NCI-H69 (cell line): ENCODE measurements around the gene HECW1.

Experiments used
- DNase-seq: peaks from one replicate; lab custom pipeline; 2025; lab: John Stamatoyannopoulos, UW

HECW1 gene

GRCh38 chr7:43265139-43265538 is 152.7 kb downstream of the HECW1 start:
- DNase-seq = no peak

- DNase-seq = no peak
Observed at GRCh38 chr7:43273939-43274719, 161.7 kb downstream of the HECW1 start.

- no peak for DNase-seq
Observed at GRCh38 chr7:43274752-43275151, 162.3 kb downstream of the HECW1 start.

GRCh38 chr7:43276547-43276946 is 164.1 kb downstream of the HECW1 start:
- DNase-seq = no peak

GRCh38 chr7:43278088-43278644 is 165.7 kb downstream of the HECW1 start:
- DNase-seq = no peak

GRCh38 chr7:43281268-43281667 is 168.8 kb downstream of the HECW1 start:
- DNase-seq = no peak

- no peak for DNase-seq
Observed at GRCh38 chr7:43283706-43284105, 171.3 kb downstream of the HECW1 start.

- DNase-seq = no peak
Observed at GRCh38 chr7:43289826-43290225, 177.4 kb downstream of the HECW1 start.

GRCh38 chr7:43290978-43291377 is 178.5 kb downstream of the HECW1 start:
- DNase-seq = no peak

GRCh38 chr7:43291789-43292188 is 179.3 kb downstream of the HECW1 start:
- no peak for DNase-seq

GRCh38 chr7:43292384-43292783 is 179.9 kb downstream of the HECW1 start:
- DNase-seq = no peak

- no peak for DNase-seq
Observed at GRCh38 chr7:43294080-43294630, 181.7 kb downstream of the HECW1 start.

GRCh38 chr7:43295429-43295828 is 183.0 kb downstream of the HECW1 start:
- DNase-seq = no peak

- no peak for DNase-seq
Observed at GRCh38 chr7:43296306-43296705, 183.9 kb downstream of the HECW1 start.

- no peak for DNase-seq
Observed at GRCh38 chr7:43298617-43299016, 186.2 kb downstream of the HECW1 start.

- DNase-seq = no peak
Observed at GRCh38 chr7:43300121-43300520, 187.7 kb downstream of the HECW1 start.

GRCh38 chr7:43302211-43302711 is 189.8 kb downstream of the HECW1 start:
- DNase-seq = no peak

- no peak for DNase-seq
Observed at GRCh38 chr7:43302773-43303460, 190.5 kb downstream of the HECW1 start.

GRCh38 chr7:43303740-43304241 is 191.3 kb downstream of the HECW1 start:
- DNase-seq = no peak

GRCh38 chr7:43306404-43306803 is 194.0 kb downstream of the HECW1 start:
- DNase-seq = no peak

- no peak for DNase-seq
Observed at GRCh38 chr7:43307522-43307921, 195.1 kb downstream of the HECW1 start.

GRCh38 chr7:43308913-43309705 is 196.7 kb downstream of the HECW1 start:
- DNase-seq = no peak
